ENCODE results near the gene TSC2.
A peak's percentile ranks its signal among the peaks of the same experiment; 100 is the strongest.

TSC2 gene

GRCh38 chr16:2047330-2048115 lies at the start of gene TSC2, which contains the start of gene NTHL1:
Gene TSC2, plus strand, starts transcription at chr16:2047985. Its CDS starts 631 bp downstream, at chr16:2048616.
Gene NTHL1, minus strand, starts transcription at chr16:2047834. Its CDS starts 11 bp downstream, at chr16:2047823.
- peak; percentile 91 for DNase-seq

- no peak for DNase-seq
Measured at GRCh38 chr16:1998360-1998835, 49.4 kb upstream of the TSC2 start.

GRCh38 chr16:1998852-1999801 lies 48.7 kb upstream of the TSC2 start:
- no peak for DNase-seq

GRCh38 chr16:1999866-2000514 lies 47.8 kb upstream of the TSC2 start:
- DNase-seq: no peak

DNA sequence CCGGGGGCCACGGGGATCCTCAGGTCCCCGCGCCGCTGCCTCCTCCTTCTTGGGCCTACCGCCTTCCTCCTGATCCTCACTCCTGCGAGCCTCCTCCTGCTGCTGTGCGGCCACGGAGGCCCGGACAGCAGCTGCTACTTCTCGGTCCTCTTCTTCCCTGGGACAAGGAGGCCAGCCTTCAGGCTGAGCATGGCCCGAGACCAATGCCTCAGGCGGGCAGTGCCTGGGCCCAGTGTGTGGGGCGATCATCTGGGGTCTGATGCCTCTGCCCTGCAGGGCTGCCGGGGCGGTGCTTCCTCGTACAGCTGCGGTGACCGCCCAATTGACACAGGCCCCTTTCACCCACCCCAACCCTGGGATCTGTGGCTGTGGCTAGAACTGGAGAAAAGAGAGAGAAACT lies 46.8 kb upstream of the TSC2 start:
- DNase-seq: no peak

DNA sequence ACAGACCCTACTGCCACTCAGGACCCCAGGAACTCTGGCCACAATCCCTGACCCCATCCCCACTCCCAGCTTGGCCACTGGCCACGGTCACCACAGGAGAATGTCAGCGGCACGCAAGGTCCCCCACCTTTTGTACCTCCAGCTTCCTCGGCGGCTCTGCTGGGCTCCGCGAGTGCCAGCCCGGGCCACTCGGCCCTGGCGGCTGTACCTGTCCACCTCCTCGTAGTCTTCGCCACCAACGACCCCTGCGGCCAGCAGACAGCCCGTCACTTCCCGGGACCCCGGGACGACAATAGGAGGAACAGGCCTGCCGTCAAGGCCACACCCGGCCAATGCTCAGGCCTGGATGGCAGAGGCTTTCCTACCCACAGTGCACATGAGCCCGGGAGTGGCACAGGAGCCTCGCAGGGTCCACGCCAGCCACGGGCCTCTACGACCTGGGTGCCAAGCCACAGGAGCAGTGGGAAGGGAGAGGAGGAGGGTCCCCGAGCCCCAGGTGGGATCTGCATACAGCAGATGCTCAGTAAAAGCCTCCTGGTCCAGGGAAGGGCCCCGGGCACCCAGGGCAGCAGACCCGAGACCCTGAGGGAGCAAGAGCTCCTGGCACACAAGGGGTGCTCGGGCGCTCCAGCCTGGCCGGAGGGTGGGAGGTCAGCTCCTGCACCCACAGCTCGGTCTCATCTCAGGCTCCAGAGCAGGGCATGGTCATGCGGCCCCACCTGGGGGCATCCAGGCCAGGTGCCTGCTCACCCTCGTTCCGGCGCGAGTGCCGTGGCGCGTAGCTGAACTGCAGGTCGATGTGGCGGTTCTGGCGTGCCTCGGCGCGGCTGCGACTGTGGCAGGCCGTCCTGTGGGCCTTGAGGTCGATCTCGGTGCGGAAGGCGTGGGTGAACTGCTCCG lies 46.1 kb upstream of the TSC2 start:
- no peak for DNase-seq

DNA sequence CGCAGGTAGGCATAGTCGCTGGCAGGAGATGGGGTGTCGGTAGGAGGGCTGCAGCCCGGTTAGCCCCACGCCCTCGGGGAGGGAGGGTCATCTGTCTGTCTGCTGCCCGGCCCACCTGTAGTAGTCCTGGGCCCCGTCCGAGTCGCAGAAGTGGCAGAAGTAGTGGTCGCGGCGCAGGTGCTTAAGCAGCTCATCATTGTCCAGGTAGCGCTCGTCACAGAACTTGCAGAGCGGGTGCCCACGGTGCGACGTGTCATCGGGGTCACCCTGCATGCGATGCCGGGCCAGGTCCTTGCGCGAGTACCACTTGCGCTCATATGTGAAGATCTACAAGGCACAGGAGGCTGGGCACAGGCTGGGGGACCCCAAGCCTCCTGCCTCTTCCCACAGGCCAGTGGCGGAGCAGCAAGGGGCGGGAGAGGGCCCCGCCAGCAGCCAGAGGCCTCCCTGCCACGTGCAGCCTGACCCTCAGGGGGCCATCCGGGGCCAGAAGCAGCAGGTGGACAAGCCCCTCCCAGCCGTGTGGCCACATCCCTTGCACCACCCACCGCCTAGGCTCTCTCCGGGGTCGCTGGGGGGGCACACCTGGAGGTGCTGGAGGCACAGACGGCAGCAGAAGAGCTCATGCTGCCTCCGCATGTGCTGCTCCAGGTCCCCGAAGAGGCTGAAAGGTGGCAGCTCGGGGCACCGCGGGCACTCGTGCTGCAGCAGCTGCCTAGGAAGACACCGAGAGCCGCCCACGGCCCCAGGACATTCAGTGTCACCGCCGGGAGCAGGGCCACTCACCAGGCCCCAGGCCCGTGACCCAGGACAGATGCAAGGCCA lies 45.2 kb upstream of the TSC2 start:
- DNase-seq: no peak

DNA sequence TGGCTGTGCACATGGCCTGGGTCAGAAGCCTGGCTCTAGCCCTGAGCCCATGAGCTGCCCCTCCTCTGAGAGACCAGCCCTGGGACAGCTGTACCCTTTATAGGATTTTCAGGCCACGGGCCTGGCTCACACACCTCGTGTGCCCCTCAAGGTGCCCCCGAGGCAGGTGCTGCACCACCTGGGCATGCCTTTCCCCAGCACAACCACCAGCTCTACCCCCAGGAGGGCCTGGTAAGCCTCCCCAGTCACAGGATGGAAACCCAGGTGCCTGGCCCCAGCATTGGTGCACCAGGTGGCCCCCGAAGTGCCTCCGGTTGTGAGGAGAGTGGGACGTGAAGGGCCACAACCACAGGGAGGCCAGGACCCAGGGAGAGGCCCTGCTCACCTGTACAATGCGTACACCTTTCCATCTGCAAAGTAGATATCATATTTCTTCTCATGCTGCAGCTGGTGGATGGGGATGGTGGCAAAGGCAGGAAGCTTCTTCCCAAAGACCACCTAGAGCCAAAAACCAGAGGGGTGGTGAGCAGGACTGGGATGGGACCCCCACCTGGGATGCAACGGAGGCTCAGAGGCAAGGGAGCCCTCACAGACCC lies 44.5 kb upstream of the TSC2 start:
- DNase-seq: no peak

DNA sequence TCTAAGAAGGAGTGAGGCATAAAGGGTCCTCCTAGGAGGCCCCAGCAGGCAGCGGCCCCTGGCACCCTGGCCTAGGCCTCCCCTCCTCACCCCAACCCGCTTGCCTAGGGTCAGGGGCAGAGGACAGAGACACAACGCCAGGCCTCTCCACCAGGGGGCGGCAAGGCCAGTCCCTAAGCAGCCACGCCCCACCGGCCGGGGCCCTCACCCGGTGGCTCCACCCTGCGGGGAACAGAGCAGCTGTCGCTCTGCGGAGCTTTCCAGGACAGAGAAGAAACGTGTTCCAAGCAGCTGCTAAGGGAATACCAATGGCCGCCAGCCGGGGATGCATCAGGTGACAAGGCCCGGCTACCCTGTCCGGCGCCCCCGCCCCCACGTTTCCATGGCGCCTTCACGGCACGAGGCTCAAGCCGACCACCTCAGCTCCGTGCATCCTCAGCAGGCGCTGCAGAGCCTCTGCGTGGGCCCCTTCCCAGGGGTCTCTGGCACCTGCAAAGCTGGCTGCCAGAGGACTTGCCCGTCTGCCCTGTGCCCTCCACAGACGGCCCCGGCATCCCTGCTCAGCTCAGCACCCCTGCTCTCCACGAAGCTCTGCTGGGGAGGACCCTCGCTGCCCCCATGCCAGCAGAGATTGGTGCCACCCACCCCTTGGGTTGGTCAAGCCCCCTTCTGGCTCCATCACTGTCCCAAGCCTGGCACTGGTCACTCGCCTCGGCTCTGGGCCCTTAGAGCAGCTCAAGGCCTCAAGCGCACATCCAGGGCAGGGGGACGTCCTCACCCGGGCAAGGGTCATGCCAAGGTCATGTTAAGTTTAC lies 43.8 kb upstream of the TSC2 start:
- peak; percentile 85 to 86 for DNase-seq

GRCh38 chr16:2004795-2005517 lies 42.8 kb upstream of the TSC2 start:
- no peak for DNase-seq

GRCh38 chr16:2005646-2006045 lies 42.1 kb upstream of the TSC2 start:
- no peak for DNase-seq

- DNase-seq: no peak
Measured at GRCh38 chr16:2006317-2006716, 41.5 kb upstream of the TSC2 start.

- no peak for DNase-seq
Measured at GRCh38 chr16:2007081-2007836, 40.5 kb upstream of the TSC2 start.

GRCh38 chr16:2008009-2008526 lies 39.7 kb upstream of the TSC2 start:
- DNase-seq: no peak

GRCh38 chr16:2008631-2009163 lies 39.1 kb upstream of the TSC2 start:
- no peak for DNase-seq

DNA sequence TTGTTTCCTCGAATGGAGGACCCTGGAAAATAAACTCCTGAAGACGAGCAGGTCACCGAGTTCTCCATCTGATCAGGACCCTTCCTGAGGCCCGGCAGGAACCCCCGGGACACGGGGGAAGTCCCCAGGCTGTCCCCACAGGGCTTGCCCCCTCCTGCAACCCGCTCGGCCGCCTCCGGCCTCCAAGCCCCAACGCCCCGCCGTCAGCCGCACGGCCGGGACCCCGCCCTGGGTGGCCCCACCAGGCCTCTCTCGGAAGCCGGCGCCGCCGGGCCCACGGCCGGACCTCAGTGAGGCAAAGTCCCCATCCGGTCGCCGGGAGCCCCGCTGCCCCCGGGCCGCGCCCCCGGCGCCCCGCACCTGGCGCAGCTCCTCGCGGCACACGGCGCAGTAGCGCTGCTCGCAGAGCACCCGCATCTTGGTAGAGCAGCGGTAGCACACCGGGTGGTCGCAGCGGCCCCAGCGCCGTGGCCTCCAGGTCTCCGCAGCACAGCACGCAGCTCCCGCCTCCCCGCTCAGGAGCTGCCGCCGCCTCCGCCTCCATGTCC lies 38.5 kb upstream of the TSC2 start:
- DNase-seq: no peak

- peak; percentile 73 to 77 for DNase-seq
Measured at GRCh38 chr16:2009791-2010510, 37.8 kb upstream of the TSC2 start, which contains the start of gene ZNF598. Gene ZNF598, minus strand, starts transcription at chr16:2009821.
